Keratinocyte (primary cell): Measurements from ENCODE around the gene ADCY5. TPM values are rescaled to one million over a fixed set of nuclear protein-coding genes. Genes with fewer than 3 reads are reported as not detected.

Experiments
- DNase-seq: peaks from one replicate; pipeline ENCODE4 v3.0.0-alpha.2; 2011; ENCODE audit warnings: low read depth, missing footprints, low spot score
- FAIRE-seq: peaks from 2 replicates; lab custom pipeline; 2011; peaks lifted over from hg19 to GRCh38; lab: Jason Lieb, UNC
- H2AFZ ChIP-seq: 2 replicates; pipeline ENCODE4 v1.6.0; 2012; ENCODE audit warnings: low read length, control low read depth, inconsistent platforms; ENCODE audit not compliant: control insufficient read depth
- H3K27ac ChIP-seq: 2 replicates; pipeline ENCODE4 v1.5.1; 2011; ENCODE audit warnings: low read length; ENCODE audit not compliant: control insufficient read depth, insufficient read depth
- H3K27me3 ChIP-seq: 3 replicates; pipeline ENCODE4 v1.6.0; 2011; ENCODE audit warnings: low read length; ENCODE audit not compliant: control insufficient read depth, insufficient read depth; ENCODE audit errors: extremely low read depth
- H3K36me3 ChIP-seq, 2 experiments: 2 replicates in 1 of 2; 3 replicates in 1 of 2; pipeline ENCODE4 v1.5.1; 2011; ENCODE audit warnings: low read length in 2 of 2, mild to moderate bottlenecking in 1 of 2; ENCODE audit not compliant: control insufficient read depth in 2 of 2, insufficient read depth in 2 of 2; ENCODE audit errors: extremely low read depth in 1 of 2
- H3K4me1 ChIP-seq: 3 replicates; pipeline ENCODE4 v1.5.1; 2011; ENCODE audit warnings: low read length; ENCODE audit not compliant: control insufficient read depth, insufficient read depth; ENCODE audit errors: extremely low read depth
- H3K4me2 ChIP-seq: 3 replicates; pipeline ENCODE4 v1.6.0; 2011; ENCODE audit warnings: low read depth, low read length; ENCODE audit not compliant: control insufficient read depth, insufficient read depth; ENCODE audit errors: extremely low read depth
- H3K4me3 ChIP-seq, 3 experiments: fragments of 200-600 bp in 1 of 3; sonication (generic) in 1 of 3; 2 replicates in 2 of 3; 3 replicates in 1 of 3; pipeline ENCODE4 v1.5.1; 2011 to 2016; ENCODE audit warnings: low read length in 3 of 3, mild to moderate bottlenecking in 3 of 3, control low read depth in 2 of 3, inconsistent platforms in 1 of 3, low read depth in 1 of 3, mixed read lengths in 1 of 3, mixed run types in 1 of 3, moderate library complexity in 1 of 3; ENCODE audit not compliant: control insufficient read depth in 2 of 3, insufficient read depth in 2 of 3; ENCODE audit errors: extremely low read depth in 1 of 3
- H3K79me2 ChIP-seq: 2 replicates; pipeline ENCODE4 v1.6.0; 2012; ENCODE audit warnings: low read length; ENCODE audit not compliant: control insufficient read depth, insufficient read depth
- H3K9ac ChIP-seq: 3 replicates; pipeline ENCODE4 v1.6.0; 2011; ENCODE audit warnings: low read length; ENCODE audit not compliant: control insufficient read depth, insufficient read depth; ENCODE audit errors: extremely low read depth
- H3K9me1 ChIP-seq: 3 replicates; pipeline ENCODE4 v1.6.0; 2011; ENCODE audit warnings: low read length; ENCODE audit not compliant: control insufficient read depth, insufficient read depth; ENCODE audit errors: extremely low read depth
- H3K9me3 ChIP-seq: 2 replicates; pipeline ENCODE4 v1.5.1; 2012; ENCODE audit warnings: low read depth, low read length; ENCODE audit not compliant: control insufficient read depth
- H4K20me1 ChIP-seq: 3 replicates; pipeline ENCODE4 v1.6.0; 2011; ENCODE audit warnings: low read length; ENCODE audit not compliant: control insufficient read depth, insufficient read depth; ENCODE audit errors: extremely low read depth
- EZH2 ChIP-seq: IDR thresholded peaks from one replicate; pipeline ENCODE4 v1.6.1; 2012; ENCODE audit warnings: inconsistent platforms, mild to moderate bottlenecking, low read length, moderate library complexity
- dilution Hi-C: fragments of 300-500 bp; cut with MboI; formaldehyde crosslinking; loops from one replicate; pipeline ENCODE4 v1.7.0; 2020; ENCODE audit warnings: low sequenced_read_pairs; ENCODE audit not compliant: extremely low pct_ligation_motif_present
- polyA plus RNA-seq, 5 experiments: library from polyadenylated mRNA; depleted of rRNA in 3 of 5; stranded (reverse) in 3 of 5; stranded (forward) in 1 of 5; unstranded in 1 of 5; fragments of >200 nt; gene quantifications; 1 replicate in 1 of 5; 2 replicates in 3 of 5; 3 replicates in 1 of 5; pipeline versions ENCODE4 v1.2.1 to v1.2.3, GENCODE V29; 2011 to 2012; ENCODE audit warnings: missing spikeins in 2 of 5, low read depth in 1 of 5, low replicate concordance in 1 of 5
- TF ChIP-seq, protein P1 (sequence below), 3 experiments: IDR thresholded peaks in 1 of 3; conservative IDR thresholded peaks in 1 of 3; optimal IDR thresholded peaks in 1 of 3; 2 replicates in 2 of 3; 3 replicates in 1 of 3; pipeline versions ENCODE3 to v1.5.1; 2011; ENCODE audit warnings: low read length in 3 of 3, mild to moderate bottlenecking in 3 of 3, moderate library complexity in 2 of 3, control low read depth in 1 of 3, inconsistent platforms in 1 of 3; ENCODE audit not compliant: insufficient read depth in 2 of 3; ENCODE audit errors: extremely low read depth in 1 of 3

ADCY5 gene
- polyA plus RNA-seq, 1 donor (not counting 4 experiments of a cell fraction or from before 2014, with no cell fraction given) = not detected

DNA sequence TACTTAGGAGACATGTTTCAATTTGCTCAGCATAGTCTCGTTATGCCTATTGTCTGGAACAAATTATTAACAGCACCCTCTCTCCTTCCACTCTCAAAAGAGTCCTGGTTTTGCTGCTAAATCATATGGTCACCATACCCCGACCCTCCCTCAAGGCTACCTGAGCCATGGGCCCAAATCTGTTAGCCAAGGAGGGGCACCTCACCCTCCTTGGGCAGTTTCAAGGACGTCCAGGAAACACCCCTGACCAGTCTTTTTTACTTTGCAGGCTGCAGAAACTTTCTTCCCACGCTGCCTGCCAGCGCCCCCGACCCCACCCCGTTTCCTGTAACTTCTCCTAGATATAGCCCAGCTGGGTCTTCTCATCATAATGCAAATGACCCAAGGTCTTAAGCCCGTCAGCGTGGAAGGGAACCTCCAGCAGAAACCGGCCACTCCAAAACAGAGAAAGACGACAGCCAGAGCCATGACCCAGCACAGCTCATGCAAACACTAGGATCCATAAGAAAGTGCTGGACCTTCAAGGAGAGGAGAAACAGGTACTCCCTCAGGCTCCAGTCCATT, 62.3 kb downstream of the ADCY5 start:
- Histone ChIP-seq H3K9me3 (no peaks in the 10 kb centered on the region), H3K9me1 (no peaks in the 10 kb centered on the region), H3K9ac (no peak overlapping the region), H3K4me1 (no peaks in the 10 kb centered on the region), H4K20me1 (no peaks in the 10 kb centered on the region), H3K27me3 (peaks cover 10% of the 10 kb centered on the region), H3K4me2 (no peak overlapping the region), H2AFZ (no peak overlapping the region), H3K79me2 (no peaks in the 10 kb centered on the region), H3K36me3 (no peaks in the 10 kb centered on the region), H3K27ac (no peak overlapping the region), H3K4me3 (no peak overlapping the region)
- no peak for FAIRE-seq
- no peak for TF ChIP-seq EZH2
- TF ChIP-seq, protein P1, sequence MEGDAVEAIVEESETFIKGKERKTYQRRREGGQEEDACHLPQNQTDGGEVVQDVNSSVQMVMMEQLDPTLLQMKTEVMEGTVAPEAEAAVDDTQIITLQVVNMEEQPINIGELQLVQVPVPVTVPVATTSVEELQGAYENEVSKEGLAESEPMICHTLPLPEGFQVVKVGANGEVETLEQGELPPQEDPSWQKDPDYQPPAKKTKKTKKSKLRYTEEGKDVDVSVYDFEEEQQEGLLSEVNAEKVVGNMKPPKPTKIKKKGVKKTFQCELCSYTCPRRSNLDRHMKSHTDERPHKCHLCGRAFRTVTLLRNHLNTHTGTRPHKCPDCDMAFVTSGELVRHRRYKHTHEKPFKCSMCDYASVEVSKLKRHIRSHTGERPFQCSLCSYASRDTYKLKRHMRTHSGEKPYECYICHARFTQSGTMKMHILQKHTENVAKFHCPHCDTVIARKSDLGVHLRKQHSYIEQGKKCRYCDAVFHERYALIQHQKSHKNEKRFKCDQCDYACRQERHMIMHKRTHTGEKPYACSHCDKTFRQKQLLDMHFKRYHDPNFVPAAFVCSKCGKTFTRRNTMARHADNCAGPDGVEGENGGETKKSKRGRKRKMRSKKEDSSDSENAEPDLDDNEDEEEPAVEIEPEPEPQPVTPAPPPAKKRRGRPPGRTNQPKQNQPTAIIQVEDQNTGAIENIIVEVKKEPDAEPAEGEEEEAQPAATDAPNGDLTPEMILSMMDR (optimal IDR thresholded peaks at IDR 0.05 in 1 of 3, IDR thresholded peaks at IDR 0.05 in 1 of 3, conservative IDR thresholded peaks at IDR 0.05 in 1 of 3; ENCODE audit: extremely low read depth in 1 of 3, insufficient read depth in 2 of 3, low read length in 3 of 3) = no peak
- dilution Hi-C loops = no loop called here
- DNase-seq = no peak

DNA sequence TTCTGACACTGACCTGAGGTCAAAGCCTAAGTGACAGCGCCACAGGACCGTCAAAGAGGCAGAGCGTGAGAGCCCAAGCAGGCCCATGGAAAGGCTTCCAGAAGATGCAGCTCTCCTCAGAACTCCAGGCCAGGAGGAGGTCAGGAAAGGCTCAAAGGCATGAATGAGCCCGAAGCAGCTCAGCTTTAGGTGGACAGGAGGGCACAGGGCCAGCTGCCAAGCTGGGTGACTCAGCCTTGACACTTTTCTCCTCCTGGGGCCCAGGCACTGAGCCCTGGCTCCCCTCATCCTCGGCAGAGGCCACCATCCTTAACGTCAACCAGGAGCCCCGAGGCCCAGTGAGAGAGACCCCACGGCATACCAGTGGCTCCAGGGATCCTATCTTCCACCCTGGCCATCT, 62.9 kb downstream of the ADCY5 start:
- Histone ChIP-seq H3K4me3 (no peak overlapping the region), H3K4me1 (no peaks in the 10 kb centered on the region), H3K9me3 (no peaks in the 10 kb centered on the region), H3K79me2 (no peaks in the 10 kb centered on the region), H2AFZ (no peak overlapping the region), H3K27ac (no peak overlapping the region), H3K4me2 (no peak overlapping the region), H3K9me1 (no peaks in the 10 kb centered on the region), H4K20me1 (no peaks in the 10 kb centered on the region), H3K9ac (no peak overlapping the region), H3K36me3 (no peaks in the 10 kb centered on the region), H3K27me3 (peaks cover 6% of the 10 kb centered on the region)
- DNase-seq (no peak), FAIRE-seq (no peak)
- TF ChIP-seq EZH2 = no peak
- TF ChIP-seq, protein P1 (optimal IDR thresholded peaks at IDR 0.05 in 1 of 3, IDR thresholded peaks at IDR 0.05 in 1 of 3, conservative IDR thresholded peaks at IDR 0.05 in 1 of 3; ENCODE audit: extremely low read depth in 1 of 3, insufficient read depth in 2 of 3, low read length in 3 of 3) = no peak
- dilution Hi-C loops = no loop called here
